ENCODE measurements around the gene ARL2BP.

DNA sequence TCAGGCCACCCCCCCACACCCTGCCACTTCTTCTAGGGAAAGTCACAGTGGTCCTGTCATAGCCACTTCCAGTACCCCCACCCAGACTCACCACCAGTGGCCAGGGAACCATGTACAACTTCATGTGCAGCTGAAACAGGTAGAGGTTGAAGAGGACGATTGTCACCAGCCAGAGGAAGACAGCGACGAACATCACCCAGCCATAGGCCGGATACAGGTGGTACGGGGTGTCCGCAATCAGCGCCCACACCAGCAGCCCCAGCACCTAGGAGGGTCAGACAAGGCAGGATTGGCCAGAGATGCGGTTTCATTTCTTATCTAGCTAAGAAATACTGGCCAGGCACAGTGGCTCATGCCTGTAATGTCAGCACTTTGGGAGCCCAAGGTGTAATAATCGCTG lies 16.7 kb downstream of the ARL2BP start:
- TF ChIP-seq NFYB (CRISPR knock-in tag; conservative IDR thresholded peaks at IDR 0.05; ENCODE audit: low read depth) (no peak), ZNF138 (CRISPR knock-in tag; conservative IDR thresholded peaks at IDR 0.05) (no peak), RORB (CRISPR knock-in tag; IDR thresholded peaks at IDR 0.05) (no peak), JUN (CRISPR knock-in tag; IDR thresholded peaks at IDR 0.05) (no peak), FOXK1 (CRISPR knock-in tag; IDR thresholded peaks at IDR 0.05) (no peak), EMX1 (CRISPR knock-in tag; IDR thresholded peaks at IDR 0.05) (no peak), ESRRA (CRISPR knock-in tag; IDR thresholded peaks at IDR 0.05; ENCODE audit: borderline replicate concordance) (no peak), NR1H2 (CRISPR knock-in tag; IDR thresholded peaks at IDR 0.05) (no peak)
- TF ChIP-seq, protein P1, sequence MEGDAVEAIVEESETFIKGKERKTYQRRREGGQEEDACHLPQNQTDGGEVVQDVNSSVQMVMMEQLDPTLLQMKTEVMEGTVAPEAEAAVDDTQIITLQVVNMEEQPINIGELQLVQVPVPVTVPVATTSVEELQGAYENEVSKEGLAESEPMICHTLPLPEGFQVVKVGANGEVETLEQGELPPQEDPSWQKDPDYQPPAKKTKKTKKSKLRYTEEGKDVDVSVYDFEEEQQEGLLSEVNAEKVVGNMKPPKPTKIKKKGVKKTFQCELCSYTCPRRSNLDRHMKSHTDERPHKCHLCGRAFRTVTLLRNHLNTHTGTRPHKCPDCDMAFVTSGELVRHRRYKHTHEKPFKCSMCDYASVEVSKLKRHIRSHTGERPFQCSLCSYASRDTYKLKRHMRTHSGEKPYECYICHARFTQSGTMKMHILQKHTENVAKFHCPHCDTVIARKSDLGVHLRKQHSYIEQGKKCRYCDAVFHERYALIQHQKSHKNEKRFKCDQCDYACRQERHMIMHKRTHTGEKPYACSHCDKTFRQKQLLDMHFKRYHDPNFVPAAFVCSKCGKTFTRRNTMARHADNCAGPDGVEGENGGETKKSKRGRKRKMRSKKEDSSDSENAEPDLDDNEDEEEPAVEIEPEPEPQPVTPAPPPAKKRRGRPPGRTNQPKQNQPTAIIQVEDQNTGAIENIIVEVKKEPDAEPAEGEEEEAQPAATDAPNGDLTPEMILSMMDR (IDR thresholded peaks at IDR 0.05): no peak
- TF ChIP-seq, protein P2, sequence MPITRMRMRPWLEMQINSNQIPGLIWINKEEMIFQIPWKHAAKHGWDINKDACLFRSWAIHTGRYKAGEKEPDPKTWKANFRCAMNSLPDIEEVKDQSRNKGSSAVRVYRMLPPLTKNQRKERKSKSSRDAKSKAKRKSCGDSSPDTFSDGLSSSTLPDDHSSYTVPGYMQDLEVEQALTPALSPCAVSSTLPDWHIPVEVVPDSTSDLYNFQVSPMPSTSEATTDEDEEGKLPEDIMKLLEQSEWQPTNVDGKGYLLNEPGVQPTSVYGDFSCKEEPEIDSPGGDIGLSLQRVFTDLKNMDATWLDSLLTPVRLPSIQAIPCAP (CRISPR knock-in tag; IDR thresholded peaks at IDR 0.05): no peak
- TF ChIP-seq, protein P3, sequence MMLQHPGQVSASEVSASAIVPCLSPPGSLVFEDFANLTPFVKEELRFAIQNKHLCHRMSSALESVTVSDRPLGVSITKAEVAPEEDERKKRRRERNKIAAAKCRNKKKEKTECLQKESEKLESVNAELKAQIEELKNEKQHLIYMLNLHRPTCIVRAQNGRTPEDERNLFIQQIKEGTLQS (CRISPR knock-in tag; conservative IDR thresholded peaks at IDR 0.05): no peak

Measured in WTC11 (cell line).